Peyer's patch (tissue), 4 donors: ENCODE data around the gene PLCD1. TPM values are rescaled to one million over a fixed set of nuclear protein-coding genes. Genes with fewer than 3 reads are reported as not detected.
A peak's percentile ranks its signal among the peaks of the same experiment; 100 is the strongest.

Experiments
- DNase-seq, 3 donors: peaks; one replicate each; pipeline ENCODE4 v3.0.0-alpha.2; 2017 to 2019
- H3K27ac ChIP-seq, 4 donors: fragments of 200-600 bp; sonication (generic); one replicate each; pipeline ENCODE4 v1.5.1; 2016 to 2019
- H3K27me3 ChIP-seq, 2 donors: fragments of 200-600 bp; sonication (generic); one replicate each; pipeline ENCODE4 v1.5.1; 2019
- H3K36me3 ChIP-seq, 3 donors: fragments of 200-600 bp; sonication (generic); one replicate each; pipeline ENCODE4 v1.5.1; 2016 to 2019
- H3K4me1 ChIP-seq, 4 donors: fragments of 200-600 bp; sonication (generic); one replicate each; pipeline ENCODE4 v1.5.1; 2016 to 2019
- H3K4me3 ChIP-seq, 4 donors: fragments of 200-600 bp; sonication (generic); 1 replicate in 3 of 4; 2 replicates in 1 of 4; pipeline ENCODE4 v1.5.1; 2016 to 2019; ENCODE audit warnings: mild to moderate bottlenecking in 1 of 4
- H3K9me3 ChIP-seq, 4 donors: fragments of 200-600 bp; sonication (generic); one replicate each; pipeline ENCODE4 v1.5.1; 2016 to 2019; ENCODE audit warnings: mild to moderate bottlenecking in 1 of 4
- CTCF ChIP-seq, 6 experiments: fragments of 450-650 bp in 4 of 6; fragments of 200-600 bp in 2 of 6; sonication (generic) in 1 of 6; IDR thresholded peaks; one replicate each; pipeline ENCODE4 v1.5.1; 2017 to 2019; ENCODE audit warnings: antibody characterized with exemption in 6 of 6, mild to moderate bottlenecking in 3 of 6, moderate library complexity in 1 of 6
- POLR2A ChIP-seq, 2 donors: fragments of 450-650 bp; IDR thresholded peaks; one replicate each; pipeline ENCODE4 v1.5.1; 2017; ENCODE audit warnings: antibody characterized with exemption in 2 of 2, mild to moderate bottlenecking in 2 of 2, moderate library complexity in 2 of 2
- total RNA-seq, 4 donors: library from RNA; depleted of rRNA; stranded (reverse); fragments of >200 nt; gene quantifications; one replicate each; pipeline ENCODE4 v1.1.0, GENCODE V29; 2016

Gene PLCD1
- total RNA-seq, 4 donors from 2014 or later = 36.6 to 47.0 (median 40.5) TPM

GRCh38 chr3:38028621-38029361 is 651 bp downstream of the PLCD1 start:
- DNase-seq = peak in 1 of 3 donors; percentile 47
- Histone ChIP-seq H3K4me3 (peak overlapping the region; percentile 46 to 66 (median 52)), H3K36me3 (no peaks in the 10 kb centered on the region), H3K27ac (peak overlapping the region; percentile 60 to 75 (median 64)), H3K9me3 (no peaks in the 10 kb centered on the region), H3K4me1 (peaks cover 3 to 24% (median 13%) of the 10 kb centered on the region in 4 donors), H3K27me3 (no peaks in the 10 kb centered on the region)
- TF ChIP-seq CTCF (IDR thresholded peaks at IDR 0.05) (no peak), POLR2A (IDR thresholded peaks at IDR 0.05) (no peak)

GRCh38 chr3:38027466-38028465 is 1.7 kb downstream of the PLCD1 start:
- peaks cover 3 to 34% (median 13%) of the 10 kb centered on the region in 4 donors for H3K4me1 ChIP-seq
- H3K36me3 ChIP-seq = no peaks in the 10 kb centered on the region
- no peaks in the 10 kb centered on the region for H3K27me3 ChIP-seq
- no peak for TF ChIP-seq POLR2A (IDR thresholded peaks at IDR 0.05)
- DNase-seq = peak in 1 of 3 donors; percentile 35
- H3K27ac ChIP-seq = no peak overlapping the region
- H3K9me3 ChIP-seq = no peaks in the 10 kb centered on the region
- no peak overlapping the region for H3K4me3 ChIP-seq

- no peak for TF ChIP-seq POLR2A (IDR thresholded peaks at IDR 0.05)
- no peak for TF ChIP-seq CTCF (IDR thresholded peaks at IDR 0.05)
- Histone ChIP-seq H3K27ac (no peak overlapping the region), H3K36me3 (no peaks in the 10 kb centered on the region), H3K9me3 (no peaks in the 10 kb centered on the region), H3K27me3 (no peaks in the 10 kb centered on the region), H3K4me3 (no peak overlapping the region), H3K4me1 (peaks cover 3 to 35% (median 13%) of the 10 kb centered on the region in 4 donors)
- DNase-seq = peak in 2 of 3 donors; percentile 1 to 33
Observed at GRCh38 chr3:38026856-38027255, 2.6 kb downstream of the PLCD1 start.

GRCh38 chr3:38022896-38023709 is 6.3 kb downstream of the PLCD1 start:
- H3K4me3 ChIP-seq = peak overlapping the region; percentile 65 to 90 (median 76)
- no peaks in the 10 kb centered on the region for H3K27me3 ChIP-seq
- TF ChIP-seq POLR2A (IDR thresholded peaks at IDR 0.05) (no peak), CTCF (IDR thresholded peaks at IDR 0.05) (no peak)
- peak overlapping the region; percentile 92 to 96 (median 94) for H3K27ac ChIP-seq
- peak in 2 of 3 donors; percentile 36 to 41 for DNase-seq
- H3K4me1 ChIP-seq = peaks cover 0 to 18% (median 3%) of the 10 kb centered on the region in 4 donors
- no peaks in the 10 kb centered on the region for H3K9me3 ChIP-seq
- peaks cover 0 to 12% (median 0%) of the 10 kb centered on the region in 3 donors for H3K36me3 ChIP-seq

- H3K27me3 ChIP-seq = no peaks in the 10 kb centered on the region
- no peak overlapping the region for H3K4me3 ChIP-seq
- no peak for TF ChIP-seq POLR2A (IDR thresholded peaks at IDR 0.05)
- no peak for TF ChIP-seq CTCF (IDR thresholded peaks at IDR 0.05)
- H3K9me3 ChIP-seq = no peaks in the 10 kb centered on the region
- no peak overlapping the region for H3K27ac ChIP-seq
- peaks cover 0 to 18% (median 3%) of the 10 kb centered on the region in 4 donors for H3K4me1 ChIP-seq
- peak in 1 of 3 donors; percentile 41 for DNase-seq
- peaks cover 0 to 19% (median 0%) of the 10 kb centered on the region in 3 donors for H3K36me3 ChIP-seq
Observed at GRCh38 chr3:38022301-38022700, 7.1 kb downstream of the PLCD1 start.
